RPMI7951 (cell line): ENCODE measurements around the gene MED16. TPM values are rescaled to one million over a fixed set of nuclear protein-coding genes. Genes with fewer than 3 reads are reported as not detected.

ENCODE experiments used
- DNase-seq: peaks from one replicate; pipeline ENCODE4 v3.0.0-alpha.2; 2012; ENCODE audit warnings: low read depth
- total RNA-seq: library from RNA; depleted of rRNA; stranded (reverse); fragments of >200 nt; shearing (Covaris generic); gene quantifications from 2 replicates; pipeline ENCODE4 v1.2.3, GENCODE V29; 2014; rRNA removed

Gene MED16, protein sequence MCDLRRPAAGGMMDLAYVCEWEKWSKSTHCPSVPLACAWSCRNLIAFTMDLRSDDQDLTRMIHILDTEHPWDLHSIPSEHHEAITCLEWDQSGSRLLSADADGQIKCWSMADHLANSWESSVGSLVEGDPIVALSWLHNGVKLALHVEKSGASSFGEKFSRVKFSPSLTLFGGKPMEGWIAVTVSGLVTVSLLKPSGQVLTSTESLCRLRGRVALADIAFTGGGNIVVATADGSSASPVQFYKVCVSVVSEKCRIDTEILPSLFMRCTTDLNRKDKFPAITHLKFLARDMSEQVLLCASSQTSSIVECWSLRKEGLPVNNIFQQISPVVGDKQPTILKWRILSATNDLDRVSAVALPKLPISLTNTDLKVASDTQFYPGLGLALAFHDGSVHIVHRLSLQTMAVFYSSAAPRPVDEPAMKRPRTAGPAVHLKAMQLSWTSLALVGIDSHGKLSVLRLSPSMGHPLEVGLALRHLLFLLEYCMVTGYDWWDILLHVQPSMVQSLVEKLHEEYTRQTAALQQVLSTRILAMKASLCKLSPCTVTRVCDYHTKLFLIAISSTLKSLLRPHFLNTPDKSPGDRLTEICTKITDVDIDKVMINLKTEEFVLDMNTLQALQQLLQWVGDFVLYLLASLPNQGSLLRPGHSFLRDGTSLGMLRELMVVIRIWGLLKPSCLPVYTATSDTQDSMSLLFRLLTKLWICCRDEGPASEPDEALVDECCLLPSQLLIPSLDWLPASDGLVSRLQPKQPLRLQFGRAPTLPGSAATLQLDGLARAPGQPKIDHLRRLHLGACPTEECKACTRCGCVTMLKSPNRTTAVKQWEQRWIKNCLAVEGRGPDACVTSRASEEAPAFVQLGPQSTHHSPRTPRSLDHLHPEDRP
- 15.1 and 16.5 TPM in 2 replicates for total RNA-seq

DNA sequence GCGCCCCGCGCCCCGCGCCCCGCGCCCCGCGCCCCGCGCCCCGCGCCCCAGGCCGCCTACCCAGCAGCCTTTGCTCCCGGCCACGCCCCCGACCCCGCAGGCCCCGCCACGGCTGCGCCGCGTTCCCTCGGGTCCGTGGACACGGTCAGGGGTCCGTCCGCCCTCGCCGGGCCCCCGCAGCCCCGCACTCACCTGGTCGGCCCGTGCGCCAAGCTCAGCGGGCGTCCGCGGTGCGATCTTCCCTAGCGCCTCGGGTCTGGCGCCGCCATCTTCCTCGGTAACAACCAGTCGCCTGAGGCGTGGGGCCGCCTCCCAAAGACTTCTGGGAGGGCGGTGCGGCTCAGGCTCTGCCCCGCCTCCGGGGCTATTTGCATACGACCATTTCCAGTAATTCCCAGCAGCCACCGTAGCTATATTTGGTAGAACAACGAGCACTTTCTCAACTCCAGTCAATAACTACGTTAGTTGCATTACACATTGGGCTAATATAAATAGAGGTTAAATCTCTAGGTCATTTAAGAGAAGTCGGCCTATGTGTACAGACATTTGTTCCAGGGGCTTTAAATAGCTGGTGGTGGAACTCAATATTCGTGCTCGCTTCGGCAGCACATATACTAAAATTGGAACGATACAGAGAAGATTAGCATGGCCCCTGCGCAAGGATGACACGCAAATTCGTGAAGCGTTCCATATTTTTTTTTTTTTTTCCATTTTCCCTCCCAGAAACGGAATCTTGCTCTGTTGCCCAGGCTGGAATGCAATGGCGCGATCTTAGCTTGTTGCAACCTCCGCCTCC is at the start of gene MED16, which contains the start of gene RNU6-9:
Gene MED16, minus strand, starts transcription at position 294 of the 796 bp plus-strand sequence. CDS start 2,056 bp downstream, outside the sequence.
Gene RNU6-9, plus strand, starts transcription at position 591 of the 796 bp plus-strand sequence.
- peak; percentile 91 for DNase-seq

DNA sequence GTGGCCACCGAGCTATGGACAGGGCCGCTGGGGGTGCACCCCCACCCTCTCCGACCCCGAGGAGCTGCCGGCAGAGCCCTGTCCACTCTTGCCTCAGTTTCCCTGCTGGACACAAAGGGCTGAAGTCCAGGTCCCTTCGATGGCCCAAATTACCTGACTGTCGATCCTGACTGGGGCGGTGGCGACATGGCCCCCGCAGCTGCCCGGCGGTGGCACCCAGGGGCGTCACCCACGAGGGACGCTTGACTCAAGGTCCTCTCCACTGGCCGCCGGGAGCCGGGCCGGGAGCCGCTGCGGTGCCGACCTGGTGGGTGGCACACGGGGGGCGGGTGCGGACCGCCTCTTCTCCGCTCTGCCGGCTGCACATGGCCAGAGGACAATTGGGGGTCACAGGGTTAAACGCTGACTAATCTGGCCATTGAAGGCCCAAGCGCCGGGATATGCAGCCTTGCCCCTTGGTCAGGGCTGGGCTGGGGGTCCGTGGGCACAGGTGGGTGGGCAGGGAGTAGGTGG is 49.2 kb upstream of the MED16 start:
- no peak for DNase-seq

DNA sequence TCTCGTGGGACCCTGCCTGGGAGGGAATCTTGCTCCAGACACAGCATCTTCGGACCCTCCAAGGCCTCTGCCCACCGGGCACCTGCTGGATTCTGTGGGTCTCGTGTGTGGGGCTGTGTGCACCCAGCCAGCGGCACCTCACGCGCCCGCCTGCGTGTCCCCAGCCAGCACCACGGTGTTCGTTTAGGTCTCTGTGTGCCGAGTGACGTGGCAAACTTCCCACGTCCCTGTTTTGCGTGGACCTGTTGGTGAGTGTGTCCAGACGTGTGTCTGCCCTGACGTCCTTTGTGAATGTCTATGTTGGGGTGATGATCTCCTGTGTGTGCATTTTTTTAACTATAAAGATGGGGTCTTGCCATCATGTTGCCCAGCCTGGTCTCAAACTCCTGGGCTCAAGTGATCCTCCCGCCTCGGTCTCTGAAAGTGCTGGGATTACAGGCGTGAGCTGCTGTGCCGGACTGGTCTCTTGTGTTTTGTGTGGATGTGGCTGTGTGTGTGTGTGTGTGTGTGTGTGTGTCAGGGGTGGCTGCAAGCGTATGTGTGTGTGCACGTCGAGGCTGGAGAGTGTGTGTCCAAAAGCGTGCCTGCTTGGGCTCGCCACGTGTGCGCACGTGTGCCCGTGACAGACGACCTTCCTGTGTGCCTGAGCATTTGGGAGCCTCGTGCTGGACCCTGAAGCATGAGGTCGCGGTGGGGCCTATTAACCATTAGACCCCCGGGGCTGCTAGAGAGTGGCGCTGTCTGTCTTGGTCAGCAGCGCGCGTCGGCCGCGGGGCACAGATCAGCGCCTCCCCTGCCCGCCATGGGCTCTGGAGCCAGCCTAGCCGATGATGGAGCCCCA is 48.5 kb upstream of the MED16 start:
- DNase-seq: no peak

DNA sequence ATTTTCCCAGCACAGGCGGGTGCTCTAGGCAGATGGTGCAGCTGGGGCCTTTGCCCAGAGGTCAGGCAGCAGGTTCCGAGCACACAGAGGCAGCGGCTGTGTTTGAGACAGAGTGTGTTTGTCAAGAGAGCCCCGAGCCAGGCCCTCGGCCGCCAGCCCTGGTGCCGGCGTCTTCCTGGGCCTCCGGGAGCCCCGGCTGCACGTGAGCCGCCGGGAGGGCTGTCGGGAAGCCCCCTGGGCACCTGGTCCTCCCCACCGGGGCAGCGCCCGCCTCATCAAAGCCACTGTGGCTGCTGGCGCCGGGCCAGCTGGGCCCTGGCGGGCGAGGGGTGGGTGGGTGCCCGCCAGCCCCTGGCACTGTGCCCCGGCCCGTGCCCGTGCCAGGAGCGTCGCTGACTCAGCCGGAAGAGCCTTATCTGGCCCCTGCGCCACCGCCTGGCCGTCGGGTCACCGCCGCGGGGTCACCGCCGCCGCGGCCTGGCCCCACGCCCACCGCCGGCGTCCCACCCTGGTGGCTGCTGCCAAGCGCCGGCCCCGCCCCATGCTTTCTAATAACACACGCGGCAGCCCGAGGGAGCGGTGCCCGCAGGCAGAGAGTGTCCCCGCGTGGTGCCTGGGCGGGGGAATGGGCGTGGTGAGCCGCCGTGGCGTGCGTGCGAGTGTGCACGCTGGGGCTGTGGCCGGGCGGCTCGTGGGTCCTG is 47.8 kb upstream of the MED16 start:
- peak; percentile 96 for DNase-seq

DNA sequence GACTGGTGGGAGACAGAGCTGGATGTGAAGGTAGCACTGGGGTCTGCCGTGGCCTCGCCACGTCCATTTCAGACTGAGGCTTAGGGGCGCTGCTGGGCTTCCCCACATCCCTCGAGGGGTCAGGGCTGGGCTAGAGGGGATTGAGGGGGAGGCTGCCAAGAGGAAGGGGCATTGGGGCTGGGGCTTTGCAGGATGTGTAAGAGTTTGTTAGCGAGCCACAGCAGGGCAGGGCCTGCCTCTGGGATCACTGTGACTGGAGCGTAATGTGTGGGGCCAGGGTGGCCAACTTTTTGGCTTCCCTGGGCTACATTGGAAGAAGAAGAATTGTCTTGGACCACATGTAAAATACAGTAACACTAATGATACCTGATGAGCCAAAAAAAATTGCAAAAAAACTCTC is 46.9 kb upstream of the MED16 start:
- DNase-seq: no peak

DNA sequence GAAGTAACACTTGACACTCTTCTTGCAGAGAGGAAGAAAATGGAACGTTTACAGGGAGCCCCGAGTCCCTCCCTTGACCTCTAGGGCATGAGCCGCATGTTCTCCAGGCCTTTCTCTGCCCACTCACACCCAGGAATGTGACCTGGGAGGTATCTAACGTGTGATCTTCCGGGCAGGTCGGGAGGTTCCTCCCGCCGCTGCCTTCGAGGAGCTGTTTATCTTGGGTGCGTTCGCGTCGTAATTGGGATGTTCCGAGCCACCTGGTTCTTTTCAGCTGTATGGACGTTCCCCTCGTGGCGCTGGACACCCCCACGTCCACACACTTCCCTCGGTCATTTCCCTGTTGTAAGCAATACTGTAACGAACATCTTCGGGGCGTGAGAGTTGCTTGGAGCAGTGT is 46.5 kb upstream of the MED16 start:
- DNase-seq: no peak

DNA sequence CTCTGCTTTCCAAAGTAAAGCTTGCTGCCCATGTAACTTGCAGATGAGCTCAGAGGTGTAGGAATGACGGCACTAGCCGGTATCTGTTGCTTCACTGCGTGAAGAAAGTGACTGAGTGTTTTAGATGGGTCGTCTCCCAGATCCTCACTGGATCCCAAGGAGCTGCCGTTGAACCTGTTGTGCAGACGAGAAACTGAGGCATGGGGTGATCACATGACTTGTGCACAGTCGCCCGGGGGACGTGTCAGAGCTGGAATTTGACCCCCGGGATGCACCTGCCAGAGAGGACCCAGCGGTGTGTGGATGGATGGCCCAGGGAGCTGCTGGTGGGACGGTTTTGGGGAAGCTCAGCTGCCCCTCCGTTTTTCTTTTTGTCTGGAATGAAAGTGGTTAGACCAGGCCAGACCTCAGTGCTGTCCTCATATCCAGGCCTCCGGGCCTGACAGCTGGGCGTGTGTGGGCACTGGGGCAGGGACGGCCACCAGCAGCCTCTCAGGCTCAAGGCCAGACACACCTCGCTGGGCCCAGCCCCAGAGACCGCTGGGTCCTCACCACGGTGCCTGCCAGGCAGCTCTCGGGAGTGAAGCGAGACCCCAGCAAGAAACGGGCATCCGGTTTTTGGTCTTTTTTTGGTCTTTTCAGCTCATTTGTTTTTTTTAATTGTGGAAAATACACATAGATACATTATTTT is 45.4 kb upstream of the MED16 start:
- no peak for DNase-seq

DNA sequence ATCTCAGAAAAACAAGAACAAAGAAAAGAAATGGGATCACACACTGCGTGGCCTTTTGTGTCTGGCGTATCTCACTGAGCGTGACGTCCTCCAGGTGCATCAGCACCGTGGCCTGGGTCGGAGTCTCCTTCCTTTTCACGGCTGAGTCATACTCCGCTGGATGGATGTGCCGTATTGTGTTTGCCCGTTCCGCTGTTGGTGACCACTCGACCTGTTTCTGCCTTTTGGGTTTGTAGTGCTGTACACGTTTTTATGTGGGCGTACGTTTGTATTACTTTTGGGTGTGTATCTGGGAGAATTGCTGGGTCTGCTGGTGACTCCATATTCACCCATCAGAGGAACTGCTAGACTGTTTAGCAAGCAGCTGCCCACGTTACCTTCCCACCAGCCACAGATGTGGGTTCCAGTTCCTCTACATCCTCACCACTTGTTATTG is 44.3 kb upstream of the MED16 start:
- DNase-seq: no peak

DNA sequence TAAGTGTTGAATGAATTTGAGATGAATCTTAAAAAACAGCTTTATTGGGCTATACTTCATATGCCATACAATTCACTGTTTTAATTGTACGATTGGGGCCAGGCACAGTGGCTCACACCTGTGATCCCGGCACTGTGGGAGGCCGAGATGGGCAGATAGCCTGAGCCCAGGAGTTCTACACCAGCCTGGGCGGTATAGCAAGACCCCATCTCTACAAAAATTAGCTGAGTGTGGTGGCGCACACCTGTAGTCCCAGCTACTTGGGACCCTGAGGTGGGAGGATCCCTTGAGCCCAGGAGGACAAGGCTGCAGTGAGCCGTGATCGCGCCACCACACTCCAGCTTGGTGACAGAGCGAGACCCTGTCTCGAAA is 43.2 kb upstream of the MED16 start:
- DNase-seq: no peak

DNA sequence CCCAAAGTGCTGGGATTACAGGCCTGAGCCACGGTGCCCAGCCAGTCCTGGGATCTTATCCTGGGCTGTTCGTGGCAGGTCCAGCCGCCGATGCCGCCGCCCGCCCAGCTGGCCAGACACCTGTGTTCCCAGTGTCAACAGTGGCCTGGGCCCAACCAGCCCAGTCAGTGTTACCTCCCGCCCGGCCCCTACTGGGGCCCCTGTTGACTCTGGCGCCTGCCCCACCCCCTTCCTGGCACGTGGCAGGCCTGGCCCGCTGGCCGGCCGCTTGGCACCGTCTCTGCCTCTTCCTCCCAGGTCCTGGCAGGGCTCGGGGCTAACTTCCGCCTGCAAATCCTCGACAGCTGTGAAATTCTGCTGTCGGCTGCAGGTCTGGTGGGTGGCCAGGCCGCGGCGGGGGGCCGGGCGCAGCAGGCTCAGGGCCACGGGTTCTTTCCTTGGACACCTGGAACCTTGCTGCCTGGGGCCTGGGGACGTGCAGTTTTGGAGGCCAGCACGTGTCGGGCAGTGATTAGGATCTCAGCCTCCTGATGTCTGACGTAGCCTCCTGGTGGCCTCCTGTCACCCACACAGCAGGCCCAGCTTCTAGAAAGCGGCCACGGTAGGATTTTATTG is 42.0 kb upstream of the MED16 start:
- DNase-seq: peak; percentile 89

DNA sequence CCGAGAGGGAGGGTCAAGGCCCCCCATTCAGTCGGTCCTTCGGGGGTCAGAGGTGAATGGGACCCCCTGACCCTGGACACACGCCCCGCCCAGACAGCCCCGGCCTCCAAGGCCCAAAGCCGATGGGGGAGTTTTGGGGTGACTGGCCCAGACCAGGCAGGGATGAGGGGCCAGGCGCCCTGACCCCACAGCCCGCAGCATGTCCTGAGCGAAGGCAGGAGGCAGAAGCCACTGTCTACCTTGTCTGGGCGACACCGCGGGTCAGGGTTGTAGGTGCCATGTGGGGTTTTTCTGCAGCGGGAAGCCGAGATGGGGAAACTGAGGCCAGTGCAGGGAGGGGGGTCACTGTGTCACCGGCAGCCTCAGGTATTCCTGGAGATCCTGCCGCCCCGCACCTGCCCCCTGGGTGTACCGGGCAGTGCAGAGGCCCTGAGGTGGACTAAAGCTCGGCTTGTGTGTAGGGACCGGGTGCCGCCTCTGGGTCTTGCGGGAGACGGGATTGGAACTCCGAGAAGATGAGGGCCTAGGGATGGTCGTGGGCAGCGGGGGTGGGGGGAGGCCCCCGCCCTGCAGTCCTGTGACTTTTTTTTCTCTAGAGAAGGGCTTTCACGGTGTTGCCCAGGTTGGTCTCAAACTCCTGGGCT is 41.3 kb upstream of the MED16 start:
- DNase-seq: no peak

DNA sequence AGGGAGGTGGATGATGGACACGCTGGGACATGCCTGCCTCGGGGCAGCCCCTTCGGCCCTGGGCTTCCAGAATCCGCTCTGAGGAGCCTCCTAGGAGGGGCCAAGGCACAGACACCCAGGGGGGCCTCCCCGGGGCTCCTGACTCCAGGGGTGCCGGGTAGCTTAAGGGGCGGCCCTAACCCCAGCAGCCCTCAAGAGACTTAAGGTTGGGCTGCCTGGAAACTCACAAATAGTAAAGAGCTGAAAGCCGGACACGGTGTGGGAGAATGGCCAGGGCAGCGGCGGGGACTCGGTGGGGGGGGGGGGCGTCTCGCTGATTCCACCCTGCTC is 40.5 kb upstream of the MED16 start:
- no peak for DNase-seq

DNA sequence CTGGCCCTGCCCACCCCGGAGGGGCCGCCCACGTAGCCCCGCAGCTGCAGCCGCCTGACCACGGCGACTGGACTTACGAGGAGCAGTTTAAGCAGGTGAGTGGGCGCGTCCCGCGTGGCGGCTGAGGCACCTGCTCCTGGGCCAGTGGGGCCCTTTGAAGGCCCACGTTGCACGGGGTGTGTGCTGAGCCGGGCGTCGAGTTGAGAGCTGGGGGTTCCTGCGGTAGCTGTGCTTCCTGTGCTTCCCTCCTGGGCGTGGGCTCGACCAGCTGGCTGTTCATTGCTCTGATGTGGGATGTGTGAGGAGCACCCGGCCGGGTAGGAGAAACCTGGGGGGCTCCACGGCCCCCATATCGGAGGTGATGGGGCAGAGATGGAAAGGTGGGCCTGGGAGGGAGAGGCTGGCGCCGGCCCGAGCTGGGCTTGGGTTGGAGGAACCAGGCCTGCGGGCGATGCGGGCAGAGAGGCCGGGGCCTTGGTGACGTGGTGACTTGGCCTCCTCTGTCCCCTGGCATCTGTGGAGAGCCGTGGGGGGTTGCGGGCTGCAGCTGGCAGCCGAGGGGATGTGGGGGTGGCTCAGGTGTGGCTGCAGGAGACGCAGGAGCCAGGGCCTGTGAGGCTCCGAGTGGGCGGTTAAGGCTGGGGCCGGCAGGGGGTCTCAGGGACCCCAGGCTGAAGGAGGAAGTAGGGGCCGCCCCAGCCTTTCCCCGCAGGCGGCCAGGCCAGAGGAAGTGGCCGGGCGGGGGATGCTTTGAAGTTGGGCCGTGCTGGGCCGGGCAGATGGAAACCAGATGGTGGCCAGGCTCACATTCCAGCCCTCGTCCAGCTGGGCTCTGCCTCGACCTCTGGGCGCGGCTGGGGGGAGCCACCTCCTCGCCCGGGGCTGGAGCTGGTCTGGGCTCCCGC is 39.9 kb upstream of the MED16 start:
- DNase-seq: peak; percentile 98

DNA sequence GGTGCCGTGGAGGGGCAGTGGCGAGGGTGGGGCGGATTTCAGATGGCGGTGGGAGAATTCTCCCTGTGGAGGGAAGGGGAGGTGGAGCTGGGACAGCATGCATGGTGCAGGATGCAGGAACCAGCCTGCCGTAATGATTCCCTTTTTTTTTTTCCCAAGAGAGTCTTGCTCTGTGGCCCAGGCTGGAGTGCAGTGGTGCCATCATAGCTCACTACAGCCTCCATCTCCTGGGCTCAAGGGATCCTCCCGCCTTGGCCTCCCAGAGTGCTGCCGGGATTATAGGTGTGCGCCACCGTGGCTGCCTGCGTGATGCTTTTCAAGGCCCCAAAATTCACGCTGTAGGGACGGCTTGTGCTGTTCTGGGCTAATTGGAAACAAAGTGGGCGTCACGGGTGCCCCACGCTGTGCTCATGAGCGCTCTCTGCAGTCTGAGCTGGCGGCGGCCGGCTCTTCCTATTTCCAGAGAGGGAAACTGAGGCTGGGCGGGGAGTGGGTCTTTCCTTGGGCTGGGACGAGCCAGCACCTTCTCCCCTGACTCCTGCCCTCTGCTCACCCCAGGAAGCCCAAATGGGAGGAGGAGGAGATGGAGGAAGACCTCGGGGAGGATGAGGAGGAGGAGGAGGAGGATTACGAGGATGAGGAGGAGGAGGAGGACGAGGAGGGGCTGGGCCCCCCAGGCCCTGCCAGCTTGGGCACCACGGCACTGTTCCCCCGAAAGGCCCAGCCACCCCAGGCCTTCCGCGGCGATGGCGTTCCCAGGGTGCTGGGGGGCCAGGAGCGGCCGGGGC is 39.1 kb upstream of the MED16 start:
- DNase-seq: no peak

DNA sequence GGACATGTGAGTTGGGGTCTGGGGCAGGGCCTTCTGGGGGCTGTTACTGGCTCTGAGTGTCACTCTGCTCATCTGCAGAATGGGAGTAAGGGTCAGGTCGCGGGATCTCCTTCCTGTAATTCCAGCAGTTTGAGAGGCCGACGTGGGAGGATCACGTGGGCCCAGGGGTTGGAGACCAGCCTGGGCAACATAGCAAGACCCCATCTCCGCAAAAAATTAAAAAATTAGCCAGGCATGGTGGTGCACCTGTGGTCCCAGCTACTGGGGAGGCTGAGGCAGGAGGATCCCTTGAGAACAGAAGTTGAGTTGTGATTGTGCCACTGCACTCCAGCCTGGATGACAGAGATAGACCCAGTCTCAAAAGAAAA is 36.9 kb upstream of the MED16 start:
- no peak for DNase-seq

DNA sequence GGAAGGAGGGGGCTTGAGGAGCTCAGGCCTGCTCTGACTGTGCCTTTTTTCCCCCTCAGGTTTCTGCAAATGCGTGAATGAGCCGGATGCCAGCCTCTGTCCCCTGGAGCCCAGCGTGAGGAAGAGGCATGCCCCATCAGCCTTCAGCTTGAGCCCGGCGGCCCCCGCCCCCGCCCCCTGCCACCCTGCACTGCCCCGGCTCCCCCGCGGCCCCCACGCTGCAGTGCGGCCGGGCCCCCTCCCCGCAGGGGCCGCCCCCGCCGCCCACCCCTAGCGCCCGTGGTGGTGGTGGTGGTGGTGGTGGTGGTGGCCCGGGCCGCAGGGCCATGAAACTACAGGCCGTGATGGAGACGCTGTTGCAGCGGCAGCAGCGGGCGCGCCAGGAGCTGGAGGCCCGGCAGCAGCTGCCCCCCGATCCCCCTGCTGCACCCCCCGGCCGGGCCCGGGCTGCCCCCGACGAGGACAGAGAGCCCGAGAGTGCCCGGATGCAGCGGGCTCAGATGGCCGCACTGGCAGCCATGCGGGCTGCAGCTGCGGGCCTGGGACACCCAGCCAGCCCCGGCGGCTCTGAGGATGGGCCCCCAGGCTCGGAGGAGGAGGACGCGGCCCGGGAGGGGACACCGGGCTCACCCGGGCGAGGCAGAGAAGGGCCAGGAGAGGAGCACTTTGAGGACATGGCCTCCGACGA is 36.4 kb upstream of the MED16 start:
- no peak for DNase-seq
